PFSK-1 (cell line): ENCODE measurements around the gene GRB10.

Experiments
- POLR2AphosphoS5 ChIP-seq: IDR thresholded peaks from 2 replicates; pipeline ENCODE4 v1.6.1; 2012; ENCODE audit warnings: low read depth, mild to moderate bottlenecking, control low read depth, low read length, moderate library complexity
- SIN3A ChIP-seq: IDR thresholded peaks from 2 replicates; pipeline ENCODE4 v1.6.1; 2012; ENCODE audit warnings: mild to moderate bottlenecking, low read length, moderate library complexity, borderline replicate concordance; ENCODE audit not compliant: insufficient read depth
- TAF1 ChIP-seq: IDR thresholded peaks from 2 replicates; pipeline ENCODE4 v1.6.1; 2012; ENCODE audit warnings: low read length, control low read depth, borderline replicate concordance; ENCODE audit not compliant: insufficient read depth

GRCh38 chr7:50655020-50655419 is 127.7 kb downstream of the GRB10 start:
- TF ChIP-seq POLR2AphosphoS5 (no peak), SIN3A (no peak), TAF1 (no peak)
